ENCODE measurements around the gene CRMP1. TPM values are rescaled to one million over a fixed set of nuclear protein-coding genes. Genes with fewer than 3 reads are reported as not detected.

CRMP1 gene
- total RNA-seq, 4 donors from 2014 or later = 0.39 to 0.66 TPM; not detected in 2

GRCh38 chr4:5821665-5822358 is 71.1 kb downstream of the CRMP1 start:
- no peaks in the 10 kb centered on the region for H3K36me3 ChIP-seq
- TF ChIP-seq POLR2A (IDR thresholded peaks at IDR 0.05) = no peak
- TF ChIP-seq, protein P1, sequence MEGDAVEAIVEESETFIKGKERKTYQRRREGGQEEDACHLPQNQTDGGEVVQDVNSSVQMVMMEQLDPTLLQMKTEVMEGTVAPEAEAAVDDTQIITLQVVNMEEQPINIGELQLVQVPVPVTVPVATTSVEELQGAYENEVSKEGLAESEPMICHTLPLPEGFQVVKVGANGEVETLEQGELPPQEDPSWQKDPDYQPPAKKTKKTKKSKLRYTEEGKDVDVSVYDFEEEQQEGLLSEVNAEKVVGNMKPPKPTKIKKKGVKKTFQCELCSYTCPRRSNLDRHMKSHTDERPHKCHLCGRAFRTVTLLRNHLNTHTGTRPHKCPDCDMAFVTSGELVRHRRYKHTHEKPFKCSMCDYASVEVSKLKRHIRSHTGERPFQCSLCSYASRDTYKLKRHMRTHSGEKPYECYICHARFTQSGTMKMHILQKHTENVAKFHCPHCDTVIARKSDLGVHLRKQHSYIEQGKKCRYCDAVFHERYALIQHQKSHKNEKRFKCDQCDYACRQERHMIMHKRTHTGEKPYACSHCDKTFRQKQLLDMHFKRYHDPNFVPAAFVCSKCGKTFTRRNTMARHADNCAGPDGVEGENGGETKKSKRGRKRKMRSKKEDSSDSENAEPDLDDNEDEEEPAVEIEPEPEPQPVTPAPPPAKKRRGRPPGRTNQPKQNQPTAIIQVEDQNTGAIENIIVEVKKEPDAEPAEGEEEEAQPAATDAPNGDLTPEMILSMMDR (IDR thresholded peaks at IDR 0.05 in 4 of 5, conservative IDR thresholded peaks at IDR 0.05 in 1 of 5) = peak in 3 of 5 experiments; percentile 10 to 37 (median 17)

DNA sequence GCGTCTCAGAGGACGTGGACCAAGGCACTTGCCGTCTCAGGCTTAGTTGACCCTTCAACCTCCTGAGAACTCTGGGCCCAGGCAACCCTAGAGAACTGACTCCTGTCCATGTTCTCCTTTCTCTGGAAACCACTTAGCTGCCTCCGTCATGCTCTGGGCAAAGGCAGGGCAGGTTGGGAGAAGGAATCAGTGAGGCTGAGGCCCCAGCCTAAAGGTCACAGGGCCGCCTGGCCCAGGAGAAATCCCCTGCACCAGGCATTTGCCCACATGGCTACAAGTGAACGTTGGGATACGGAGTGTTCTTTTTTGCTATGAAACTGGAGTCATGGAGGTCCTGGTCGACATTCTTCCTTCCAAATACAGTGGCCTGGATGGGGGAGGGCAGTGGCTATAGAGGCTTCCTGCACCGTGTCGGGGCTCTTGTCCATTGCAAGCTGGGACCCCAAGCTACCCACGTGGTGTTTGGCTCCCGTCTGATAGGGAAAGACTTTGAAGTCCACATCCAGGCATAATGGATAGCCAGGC is 76.0 kb downstream of the CRMP1 start:
- TF ChIP-seq, protein P1 (IDR thresholded peaks at IDR 0.05 in 4 of 5, conservative IDR thresholded peaks at IDR 0.05 in 1 of 5) = no peak
- TF ChIP-seq POLR2A (IDR thresholded peaks at IDR 0.05) = no peak
- no peak for DNase-seq
- in situ Hi-C loops (cut with MboI; ENCODE audit: low sequenced_read_pairs in 4 of 4) (loop anchor here in 2 of 4 donors (25.0 kb wide), 2 partner anchors 780 to 1330 kb away; no protein-coding TSS in a partner anchor), intact Hi-C loops (cut with DNase I; ENCODE audit: low total_unique reads) (no loop called here)
- Histone ChIP-seq H3K4me3 (no peak overlapping the region), H3K27me3 (no peaks in the 10 kb centered on the region), H3K4me1 (no peaks in the 10 kb centered on the region), H3K27ac (no peak overlapping the region), H3K36me3 (no peaks in the 10 kb centered on the region), H3K9me3 (no peaks in the 10 kb centered on the region)
- ATAC-seq = no peak

More at GRCh38 chr4:5821665-5822358, 71.1 kb downstream of the CRMP1 start:
- Histone ChIP-seq H3K9me3 (no peaks in the 10 kb centered on the region), H3K27ac (no peak overlapping the region), H3K4me3 (no peak overlapping the region), H3K4me1 (no peaks in the 10 kb centered on the region), H3K27me3 (no peaks in the 10 kb centered on the region)
- intact Hi-C loops (cut with DNase I; ENCODE audit: low total_unique reads) = no loop called here
- no peak for ATAC-seq
- DNase-seq = no peak
- in situ Hi-C loops (cut with MboI; ENCODE audit: low sequenced_read_pairs in 4 of 4) = loop anchor here in 2 of 4 donors (25.0 kb wide), 2 partner anchors 785 to 1335 kb away; no protein-coding TSS in a partner anchor

DNA sequence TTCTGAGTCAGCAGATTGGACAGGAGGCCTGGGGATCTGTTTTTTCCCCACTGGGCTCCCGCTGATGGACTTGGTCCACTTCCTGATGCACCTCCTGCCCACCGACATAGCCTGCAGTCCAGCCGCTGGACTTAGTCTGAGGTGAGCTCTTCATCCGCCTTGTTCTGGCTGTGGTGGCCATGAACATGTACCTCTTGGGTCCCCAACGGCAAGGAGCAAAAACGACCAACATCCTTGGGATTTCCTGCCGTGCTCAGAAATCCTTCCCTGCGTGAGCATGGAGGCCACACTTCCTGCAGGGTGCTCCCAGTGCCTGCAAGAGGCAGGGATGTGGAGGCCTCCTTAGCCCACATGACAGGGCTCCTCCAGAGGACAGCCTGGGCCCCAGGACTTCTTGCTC is 76.8 kb downstream of the CRMP1 start:
- ATAC-seq (no peak), DNase-seq (no peak)
- no peaks in the 10 kb centered on the region for H3K27me3 ChIP-seq
- no peaks in the 10 kb centered on the region for H3K4me1 ChIP-seq
- no peak overlapping the region for H3K27ac ChIP-seq
- intact Hi-C loops (cut with DNase I; ENCODE audit: low total_unique reads) = no loop called here
- in situ Hi-C loops (cut with MboI; ENCODE audit: low sequenced_read_pairs in 4 of 4) = loop anchor here in 2 of 4 donors (25.0 kb wide), 2 partner anchors 779 to 1329 kb away; no protein-coding TSS in a partner anchor
- no peaks in the 10 kb centered on the region for H3K9me3 ChIP-seq
- TF ChIP-seq, protein P1 (IDR thresholded peaks at IDR 0.05 in 4 of 5, conservative IDR thresholded peaks at IDR 0.05 in 1 of 5) = no peak
- no peak for TF ChIP-seq POLR2A (IDR thresholded peaks at IDR 0.05)
- H3K4me3 ChIP-seq = no peak overlapping the region
- no peaks in the 10 kb centered on the region for H3K36me3 ChIP-seq

DNA sequence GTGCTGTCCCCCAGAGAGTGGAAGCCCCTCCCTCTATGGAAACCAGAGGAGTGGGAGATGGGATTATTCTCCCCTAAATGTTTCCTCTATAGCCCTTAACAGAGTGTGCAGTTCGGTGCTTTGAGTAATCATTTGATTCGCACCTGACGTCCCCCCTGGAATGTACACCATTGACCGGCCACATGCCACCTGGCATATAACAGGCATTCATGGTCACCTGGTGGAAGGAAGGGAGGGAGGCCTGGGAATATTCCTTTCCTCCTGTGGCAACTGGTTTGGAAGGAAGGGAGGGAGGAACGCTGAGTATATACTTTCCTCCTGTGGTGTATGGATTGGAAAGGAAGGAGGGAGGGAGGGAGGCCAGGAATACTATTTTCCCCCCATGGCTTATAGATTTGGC is 77.2 kb downstream of the CRMP1 start:
- Histone ChIP-seq H3K27me3 (no peaks in the 10 kb centered on the region), H3K9me3 (no peaks in the 10 kb centered on the region), H3K36me3 (no peaks in the 10 kb centered on the region), H3K4me1 (no peaks in the 10 kb centered on the region), H3K27ac (no peak overlapping the region), H3K4me3 (no peak overlapping the region)
- in situ Hi-C loops (cut with MboI; ENCODE audit: low sequenced_read_pairs in 4 of 4) = loop anchor here in 2 of 4 donors (25.0 kb wide), 2 partner anchors 778 to 1328 kb away; no protein-coding TSS in a partner anchor
- no peak for ATAC-seq
- no peak for DNase-seq
- intact Hi-C loops (cut with DNase I; ENCODE audit: low total_unique reads) = no loop called here
- TF ChIP-seq POLR2A (IDR thresholded peaks at IDR 0.05) = no peak
- TF ChIP-seq, protein P1 (IDR thresholded peaks at IDR 0.05 in 4 of 5, conservative IDR thresholded peaks at IDR 0.05 in 1 of 5) = no peak

Data from gastrocnemius medialis (tissue), 4 donors.